ENCODE measurements around the gene ATP5PO. TPM values are rescaled to one million over a fixed set of nuclear protein-coding genes. Genes with fewer than 3 reads are reported as not detected.

ATP5PO gene
- total RNA-seq, 1 experiment from 2014 or later, result 264 TPM

DNA sequence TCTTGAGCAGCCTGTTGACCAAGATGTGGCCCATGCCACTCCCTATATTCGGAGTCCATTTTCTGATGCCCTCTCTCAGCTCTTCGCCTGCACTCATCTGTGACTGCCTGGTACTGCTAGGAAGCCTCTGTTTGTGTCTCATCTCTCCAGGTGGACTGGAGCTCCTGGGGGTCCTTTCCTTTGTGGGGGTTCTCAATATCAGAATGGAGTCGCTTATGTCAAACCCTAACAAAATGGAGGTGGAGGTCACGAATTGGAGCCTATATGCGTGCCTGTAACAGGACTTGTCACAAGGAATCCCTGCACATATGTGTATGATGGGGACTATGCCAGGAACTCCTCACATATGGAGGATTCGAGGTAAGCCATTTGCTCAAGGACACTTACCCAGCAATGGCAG lies 46.7 kb upstream of the ATP5PO start:
- H3K36me3 Mint-ChIP-seq, result peaks cover 38% of the 10 kb centered on the region
- H3K4me1 Mint-ChIP-seq, result peaks cover 1% of the 10 kb centered on the region; the same call in 1 of the 2 replicates
- TF ChIP-seq, protein P1, sequence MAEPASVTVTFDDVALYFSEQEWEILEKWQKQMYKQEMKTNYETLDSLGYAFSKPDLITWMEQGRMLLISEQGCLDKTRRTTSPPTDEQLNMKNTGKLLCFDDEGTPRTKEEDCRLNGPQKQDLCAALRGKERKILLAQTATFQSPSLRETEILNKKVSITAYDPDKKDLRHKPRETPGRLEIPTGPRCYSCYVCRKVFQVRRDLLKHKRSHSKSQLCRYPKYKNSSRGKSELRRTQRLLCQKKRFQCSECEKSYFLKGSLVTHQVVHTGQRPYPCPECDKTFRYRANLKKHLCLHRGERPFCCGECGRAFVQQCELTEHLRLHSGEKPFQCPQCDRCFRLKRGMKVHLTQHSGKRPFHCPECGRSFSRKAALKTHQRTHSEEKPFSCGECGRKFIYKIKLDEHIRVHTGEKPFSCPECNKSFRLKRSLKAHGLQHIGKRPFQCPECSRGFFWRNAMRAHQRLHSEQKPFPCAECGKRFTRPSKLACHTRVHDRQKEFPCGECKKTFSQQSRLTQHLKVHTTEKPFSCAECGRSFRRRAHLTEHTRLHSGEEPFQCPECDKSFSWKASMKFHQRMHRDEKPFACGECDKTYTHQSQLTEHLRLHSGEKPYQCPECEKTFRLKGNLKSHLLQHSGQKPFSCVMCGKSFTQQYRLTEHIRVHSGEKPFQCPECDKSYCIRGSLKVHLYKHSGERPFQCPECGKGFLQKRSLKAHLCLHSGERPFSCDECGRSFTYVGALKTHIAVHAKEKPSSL (CRISPR knock-in tag; conservative IDR thresholded peaks at IDR 0.05), result no peak
- TF ChIP-seq RELA (CRISPR knock-in tag; IDR thresholded peaks at IDR 0.05; ENCODE audit: borderline replicate concordance) (no peak), OVOL2 (CRISPR knock-in tag; IDR thresholded peaks at IDR 0.05; ENCODE audit: borderline replicate concordance) (no peak), HMGA2 (CRISPR knock-in tag; IDR thresholded peaks at IDR 0.05) (no peak)
- TF ChIP-seq, protein P2, sequence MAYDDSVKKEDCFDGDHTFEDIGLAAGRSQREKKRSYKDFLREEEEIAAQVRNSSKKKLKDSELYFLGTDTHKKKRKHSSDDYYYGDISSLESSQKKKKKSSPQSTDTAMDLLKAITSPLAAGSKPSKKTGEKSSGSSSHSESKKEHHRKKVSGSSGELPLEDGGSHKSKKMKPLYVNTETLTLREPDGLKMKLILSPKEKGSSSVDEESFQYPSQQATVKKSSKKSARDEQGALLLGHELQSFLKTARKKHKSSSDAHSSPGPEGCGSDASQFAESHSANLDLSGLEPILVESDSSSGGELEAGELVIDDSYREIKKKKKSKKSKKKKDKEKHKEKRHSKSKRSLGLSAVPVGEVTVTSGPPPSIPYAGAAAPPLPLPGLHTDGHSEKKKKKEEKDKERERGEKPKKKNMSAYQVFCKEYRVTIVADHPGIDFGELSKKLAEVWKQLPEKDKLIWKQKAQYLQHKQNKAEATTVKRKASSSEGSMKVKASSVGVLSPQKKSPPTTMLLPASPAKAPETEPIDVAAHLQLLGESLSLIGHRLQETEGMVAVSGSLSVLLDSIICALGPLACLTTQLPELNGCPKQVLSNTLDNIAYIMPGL (CRISPR knock-in tag; IDR thresholded peaks at IDR 0.05), result no peak
- TF ChIP-seq, protein P3, sequence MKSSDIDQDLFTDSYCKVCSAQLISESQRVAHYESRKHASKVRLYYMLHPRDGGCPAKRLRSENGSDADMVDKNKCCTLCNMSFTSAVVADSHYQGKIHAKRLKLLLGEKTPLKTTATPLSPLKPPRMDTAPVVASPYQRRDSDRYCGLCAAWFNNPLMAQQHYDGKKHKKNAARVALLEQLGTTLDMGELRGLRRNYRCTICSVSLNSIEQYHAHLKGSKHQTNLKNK (CRISPR knock-in tag; IDR thresholded peaks at IDR 0.05), result no peak
- no peak overlapping the region for H3K4me3 Mint-ChIP-seq
- no peak overlapping the region for H3K27ac Mint-ChIP-seq
- DNase-seq (ENCODE audit: low spot score) (no peak), ATAC-seq (no peak)
- POLR2A ChIA-PET, result no interaction called here
- peaks cover 42% of the 10 kb centered on the region for H3K9me3 Mint-ChIP-seq
- CTCF ChIA-PET, result interaction anchor here (0.8 to 2.2 kb wide), 2 partner anchors 9 to 38 kb away, joined by 3 to 9 read pairs; no protein-coding TSS in a partner anchor
- no peaks in the 10 kb centered on the region for H3K27me3 Mint-ChIP-seq (ENCODE audit: low read depth)

GRCh38 chr21:33961061-33961460 lies 45.5 kb upstream of the ATP5PO start:
- H3K36me3 Mint-ChIP-seq, result peaks cover 38% of the 10 kb centered on the region
- ChIA-PET CTCF (interaction anchor here (2.2 kb wide), 1 partner anchor 37 kb away, joined by 9 read pairs; no protein-coding TSS in a partner anchor), POLR2A (no interaction called here)
- TF ChIP-seq JUN (CRISPR knock-in tag; IDR thresholded peaks at IDR 0.05) (no peak), ZNF423 (CRISPR knock-in tag; IDR thresholded peaks at IDR 0.05) (no peak), RORB (CRISPR knock-in tag; IDR thresholded peaks at IDR 0.05) (no peak), NFYB (CRISPR knock-in tag; conservative IDR thresholded peaks at IDR 0.05; ENCODE audit: low read depth) (no peak)
- TF ChIP-seq, protein P1 (CRISPR knock-in tag; conservative IDR thresholded peaks at IDR 0.05), result no peak
- TF ChIP-seq, protein P2 (CRISPR knock-in tag; IDR thresholded peaks at IDR 0.05), result no peak
- TF ChIP-seq, protein P4, sequence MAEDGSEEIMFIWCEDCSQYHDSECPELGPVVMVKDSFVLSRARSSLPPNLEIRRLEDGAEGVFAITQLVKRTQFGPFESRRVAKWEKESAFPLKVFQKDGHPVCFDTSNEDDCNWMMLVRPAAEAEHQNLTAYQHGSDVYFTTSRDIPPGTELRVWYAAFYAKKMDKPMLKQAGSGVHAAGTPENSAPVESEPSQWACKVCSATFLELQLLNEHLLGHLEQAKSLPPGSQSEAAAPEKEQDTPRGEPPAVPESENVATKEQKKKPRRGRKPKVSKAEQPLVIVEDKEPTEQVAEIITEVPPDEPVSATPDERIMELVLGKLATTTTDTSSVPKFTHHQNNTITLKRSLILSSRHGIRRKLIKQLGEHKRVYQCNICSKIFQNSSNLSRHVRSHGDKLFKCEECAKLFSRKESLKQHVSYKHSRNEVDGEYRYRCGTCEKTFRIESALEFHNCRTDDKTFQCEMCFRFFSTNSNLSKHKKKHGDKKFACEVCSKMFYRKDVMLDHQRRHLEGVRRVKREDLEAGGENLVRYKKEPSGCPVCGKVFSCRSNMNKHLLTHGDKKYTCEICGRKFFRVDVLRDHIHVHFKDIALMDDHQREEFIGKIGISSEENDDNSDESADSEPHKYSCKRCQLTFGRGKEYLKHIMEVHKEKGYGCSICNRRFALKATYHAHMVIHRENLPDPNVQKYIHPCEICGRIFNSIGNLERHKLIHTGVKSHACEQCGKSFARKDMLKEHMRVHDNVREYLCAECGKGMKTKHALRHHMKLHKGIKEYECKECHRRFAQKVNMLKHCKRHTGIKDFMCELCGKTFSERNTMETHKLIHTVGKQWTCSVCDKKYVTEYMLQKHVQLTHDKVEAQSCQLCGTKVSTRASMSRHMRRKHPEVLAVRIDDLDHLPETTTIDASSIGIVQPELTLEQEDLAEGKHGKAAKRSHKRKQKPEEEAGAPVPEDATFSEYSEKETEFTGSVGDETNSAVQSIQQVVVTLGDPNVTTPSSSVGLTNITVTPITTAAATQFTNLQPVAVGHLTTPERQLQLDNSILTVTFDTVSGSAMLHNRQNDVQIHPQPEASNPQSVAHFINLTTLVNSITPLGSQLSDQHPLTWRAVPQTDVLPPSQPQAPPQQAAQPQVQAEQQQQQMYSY (CRISPR knock-in tag; IDR thresholded peaks at IDR 0.05), result no peak
- no peak overlapping the region for H3K27ac Mint-ChIP-seq
- H3K4me1 Mint-ChIP-seq, result no peaks in the 10 kb centered on the region
- H3K27me3 Mint-ChIP-seq (ENCODE audit: low read depth), result no peaks in the 10 kb centered on the region
- ATAC-seq, result no peak
- no peak for DNase-seq (ENCODE audit: low spot score)
- H3K4me3 Mint-ChIP-seq, result no peak overlapping the region
- H3K9me3 Mint-ChIP-seq, result peaks cover 42% of the 10 kb centered on the region

Data from WTC11 (cell line).